Adrenal gland (tissue), 12 donors: ENCODE data around the gene SRSF4. TPM values are rescaled to one million over a fixed set of nuclear protein-coding genes. Genes with fewer than 3 reads are reported as not detected.
A peak's percentile ranks its signal among the peaks of the same experiment; 100 is the strongest.

Experiments used
- DNase-seq, 7 donors: peaks; one replicate each; pipeline ENCODE4 v3.0.0-alpha.2; 2019 to 2020
- H3K27ac ChIP-seq, 5 donors: fragments of 200-600 bp; sonication (generic) in 4 of 5; 1 replicate in 3 of 5; 2 replicates in 2 of 5; pipeline versions ENCODE4 v1.5.1 to v1.8.0; 2016 to 2020; ENCODE audit warnings: mild to moderate bottlenecking in 1 of 5
- H3K27me3 ChIP-seq: fragments of 200-600 bp; 2 replicates; pipeline ENCODE4 v1.8.0; 2021
- H3K36me3 ChIP-seq, 2 donors: fragments of 200-600 bp; replicated peaks in 1 of 2; 1 replicate in 1 of 2; 2 replicates in 1 of 2; pipeline versions ENCODE4 v1.5.1 to v1.8.0; 2018 to 2022
- H3K4me1 ChIP-seq, 2 donors: fragments of 200-600 bp; replicated peaks in 1 of 2; 1 replicate in 1 of 2; 2 replicates in 1 of 2; pipeline versions ENCODE4 v1.5.1 to v1.8.0; 2018 to 2021
- H3K4me3 ChIP-seq, 4 donors: fragments of 200-600 bp; sonication (generic) in 3 of 4; one replicate each; pipeline ENCODE4 v1.5.1; 2016 to 2018
- H3K9me3 ChIP-seq, 3 donors: fragments of 200-600 bp; sonication (generic) in 1 of 3; replicated peaks in 1 of 3; 1 replicate in 2 of 3; 2 replicates in 1 of 3; pipeline versions ENCODE4 v1.5.1 to v1.8.0; 2016 to 2021
- CTCF ChIP-seq, 6 experiments: fragments of 450-650 bp in 4 of 6; fragments of 200-600 bp in 2 of 6; sonication (generic) in 1 of 6; IDR thresholded peaks; 1 replicate in 5 of 6; 2 replicates in 1 of 6; pipeline versions ENCODE4 v1.5.1 to v1.8.0; 2016 to 2021; ENCODE audit warnings: antibody characterized with exemption in 6 of 6, mild to moderate bottlenecking in 2 of 6, moderate library complexity in 1 of 6
- POLR2A ChIP-seq, 2 donors: fragments of 450-650 bp; IDR thresholded peaks; one replicate each; pipeline ENCODE4 v1.6.1; 2017; ENCODE audit warnings: antibody characterized with exemption in 2 of 2, mild to moderate bottlenecking in 2 of 2, moderate library complexity in 1 of 2
- WGBS, 4 donors: extraction: QIAGEN DNeasy Blood & Tissue Kit in 2 of 4; methylation state at CpG; one replicate each; pipeline versions ENCODE4 v1.1.5 to v1.1.7; 2013 to 2017; 5-methylcytosine and 5-hydroxymethylcytosine counted together
- intact Hi-C, 2 donors: fragments of 100-400 bp; cut with DNase I; formaldehyde crosslinking; loops; one replicate each; pipeline versions ENCODE4 v1.14.1 to v1.15.0; 2022 to 2023
- polyA plus RNA-seq, 3 donors: library from polyadenylated mRNA; stranded (reverse); fragments of 200-250 nt in 2 of 3; fragments of 350-450 nt in 1 of 3; fragmentation: Illumina TruSeq in 1 of 3; extraction: RNeasy Lipid Tissue Mini Kit (QIAGEN cat#74804) in 1 of 3; gene quantifications; one replicate each; pipeline ENCODE4 v1.2.3, GENCODE V29; 2013 to 2014
- total RNA-seq, 9 donors: library from RNA; depleted of rRNA in 4 of 9; stranded (reverse); fragments of >200 nt in 4 of 9; fragments of 120-200 nt in 1 of 9; fragmentation: NEBNext Ultra II Directional in 1 of 9; extraction: Animal tissue kit (Norgen Biotek cat#: 25700) in 1 of 9; gene quantifications; one replicate each; pipeline versions ENCODE4 v1.1.0 to v1.2.4, GENCODE V29; 2013 to 2023
- donor health status: healthy with polysubstance abuse.
- donor health status: Bipolar disorder and iron deficiency.
- donor health status: DM: yes; HTN: yes; CAD: no.
- donor health status: DM: no; HTN: no; CAD: no.
- donor health status: DM: no; HTN: no; CAD: no.
- donor health status: DM: yes; HTN: yes; CAD: no.

Gene SRSF4
- total and polyA plus RNA-seq, 12 donors, result 35.1 to 120 (median 55.4) TPM

DNA sequence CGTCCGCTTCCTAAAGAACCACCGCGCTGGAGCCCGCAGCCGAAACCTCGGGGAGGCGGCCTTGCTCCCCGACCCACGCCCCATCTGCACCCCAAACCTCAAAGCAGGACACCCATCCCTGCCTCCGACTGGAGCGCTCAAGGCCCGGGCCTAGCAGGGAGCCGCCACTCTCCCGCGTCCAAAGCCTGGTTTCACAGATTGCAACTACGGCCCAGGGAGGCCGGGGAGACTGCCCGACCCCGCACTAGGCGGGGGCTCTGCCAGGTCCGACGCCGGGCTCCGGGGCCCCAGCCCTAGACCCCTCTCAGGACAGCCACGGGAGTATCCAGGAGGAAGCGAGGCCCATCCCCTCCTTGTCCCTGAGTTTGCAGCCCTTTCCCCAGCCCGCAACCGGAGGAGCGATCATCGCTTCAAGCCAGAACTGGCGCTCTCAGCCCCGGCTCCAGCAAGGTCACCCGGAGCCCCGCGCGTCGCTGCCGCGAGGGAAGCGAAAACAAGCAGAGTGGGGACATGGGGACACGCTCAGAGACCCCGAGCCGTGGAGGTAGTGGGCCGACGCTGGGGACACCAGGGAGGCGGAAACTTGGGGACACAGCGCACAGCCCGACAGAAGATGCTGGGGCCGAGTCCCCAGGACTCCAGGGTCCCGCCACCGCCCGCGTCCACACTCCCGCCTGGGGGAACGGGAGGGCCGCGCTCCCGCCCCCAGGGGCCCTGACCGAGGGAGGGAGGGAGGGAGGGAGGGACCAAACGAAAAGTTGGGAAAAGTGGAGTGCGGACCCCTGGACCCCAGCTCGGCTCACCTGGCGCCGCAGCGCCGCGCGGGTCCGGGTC is 58.4 kb downstream of the SRSF4 start:
- Histone ChIP-seq H3K27ac (peak overlapping the region in 4 of 5 donors; percentile 45 to 96 (median 73)), H3K4me3 (peak overlapping the region in 2 of 4 donors; percentile 40 to 95), H3K36me3 (no peaks in the 10 kb centered on the region), H3K27me3 (peaks cover 12% of the 10 kb centered on the region), H3K4me1 (peaks cover 22 to 27% of the 10 kb centered on the region in 2 donors), H3K9me3 (no peaks in the 10 kb centered on the region)
- TF ChIP-seq POLR2A (IDR thresholded peaks at IDR 0.05) (no peak), CTCF (IDR thresholded peaks at IDR 0.05) (no peak)
- 7 to 32% (median 12%) methylated on average over 15 to 70 of the region's 70 CpGs for WGBS, 4 donors
- DNase-seq, result peak in 5 of 7 donors; percentile 28 to 40 (median 30)
- intact Hi-C loops, result loop anchor here in 1 of 2 donors (10.0 kb wide), 1 partner anchor 238 kb away; no protein-coding TSS in a partner anchor

DNA sequence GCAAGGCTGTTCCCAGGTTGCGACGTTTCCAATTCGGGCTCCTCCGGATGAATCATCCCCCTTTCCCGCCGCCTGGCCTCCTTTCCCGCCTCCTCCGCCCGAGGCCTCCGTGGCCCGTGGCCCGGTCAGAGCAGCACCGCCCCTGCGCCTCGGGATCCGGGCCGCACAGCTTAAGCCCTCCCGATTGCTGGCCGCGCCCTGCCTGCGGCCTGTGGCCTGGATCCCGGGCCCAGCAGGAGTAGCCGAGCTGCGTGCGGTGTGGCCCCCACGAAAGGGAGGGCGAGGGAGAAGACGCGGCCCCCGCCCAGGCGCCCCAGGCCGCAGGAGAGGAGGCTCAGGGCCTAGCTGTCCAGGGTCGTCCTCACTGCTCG is 59.0 kb downstream of the SRSF4 start:
- intact Hi-C loops, result loop anchor here in 1 of 2 donors (10.0 kb wide), 1 partner anchor 238 kb away; no protein-coding TSS in a partner anchor
- H3K4me1 ChIP-seq, result peaks cover 22 to 27% of the 10 kb centered on the region in 2 donors
- DNase-seq, result peak in 6 of 7 donors; percentile 43 to 66 (median 56)
- H3K36me3 ChIP-seq, result no peaks in the 10 kb centered on the region
- 10 to 21% (median 19%) methylated on average over 14 to 34 of the region's 34 CpGs; no CpG with 5 or more reads in 1 of the 4 donors for WGBS, 4 donors
- H3K27me3 ChIP-seq, result peaks cover 12% of the 10 kb centered on the region
- H3K9me3 ChIP-seq, result no peaks in the 10 kb centered on the region
- H3K27ac ChIP-seq, result peak overlapping the region in 4 of 5 donors; percentile 45 to 96 (median 73)
- peak in 1 of 2 donors; percentile 7 for TF ChIP-seq POLR2A (IDR thresholded peaks at IDR 0.05)
- TF ChIP-seq CTCF (IDR thresholded peaks at IDR 0.05), result no peak
- H3K4me3 ChIP-seq, result peak overlapping the region in 1 of 4 donors; percentile 95

DNA sequence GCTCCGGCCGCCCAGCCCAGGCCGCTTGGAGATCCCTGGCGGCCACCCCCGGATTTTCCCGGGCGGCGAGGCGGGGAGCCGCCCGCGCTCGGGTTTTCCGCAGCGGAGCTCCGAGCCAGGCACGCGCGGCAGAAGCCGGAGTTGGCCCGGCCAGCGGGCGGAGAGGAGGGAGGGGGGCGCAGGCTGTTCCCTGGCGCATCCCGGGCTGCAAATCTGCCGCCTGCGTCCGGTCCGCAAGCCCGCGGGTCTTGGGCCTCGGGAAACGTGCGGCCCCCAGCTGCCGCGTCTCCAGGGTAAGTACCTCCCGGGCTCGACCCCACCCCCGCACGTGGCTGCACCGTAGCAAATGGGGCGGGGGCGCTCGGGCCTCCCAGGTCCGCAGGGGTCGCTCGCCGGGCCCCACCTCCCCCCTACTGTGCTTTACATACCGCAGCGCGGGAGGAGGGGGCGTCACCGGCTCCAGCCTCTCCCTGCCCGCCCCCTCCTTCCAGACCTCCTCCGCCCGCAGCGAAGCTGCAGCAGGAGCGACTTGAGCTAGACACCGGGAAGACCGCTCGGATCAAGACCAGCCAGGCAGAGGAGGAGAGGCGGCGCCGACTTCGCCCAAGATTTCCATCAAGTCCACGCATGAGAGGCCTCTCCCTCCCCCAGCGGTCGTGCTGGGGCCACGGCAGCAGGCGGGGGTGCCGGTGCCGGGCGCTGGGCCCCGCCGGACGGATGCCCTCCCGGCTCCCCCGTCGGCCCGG is 59.6 kb downstream of the SRSF4 start:
- H3K27me3 ChIP-seq, result peaks cover 12% of the 10 kb centered on the region
- intact Hi-C loops, result loop anchor here in 1 of 2 donors (10.0 kb wide), 1 partner anchor 237 kb away; no protein-coding TSS in a partner anchor

More for the DNA sequence above, 59.6 kb downstream of the SRSF4 start:
- Histone ChIP-seq H3K27ac (peak overlapping the region in 4 of 5 donors; percentile 27 to 96 (median 73)), H3K4me3 (peak overlapping the region in 1 of 4 donors; percentile 95), H3K4me1 (peaks cover 22 to 27% of the 10 kb centered on the region in 2 donors), H3K36me3 (no peaks in the 10 kb centered on the region), H3K9me3 (no peaks in the 10 kb centered on the region)
- TF ChIP-seq CTCF (IDR thresholded peaks at IDR 0.05) (no peak), POLR2A (IDR thresholded peaks at IDR 0.05) (no peak)
- WGBS, 4 donors, result 0 to 2% (median 2%) methylated on average over 6 to 80 of the region's 81 CpGs; no CpG with 5 or more reads in 1 of the 4 donors
- DNase-seq, result peak in 3 of 7 donors; percentile 25 to 34 (median 33)
